Measurements from ENCODE around the gene PIP5KL1.

The PIP5KL1 gene

DNA sequence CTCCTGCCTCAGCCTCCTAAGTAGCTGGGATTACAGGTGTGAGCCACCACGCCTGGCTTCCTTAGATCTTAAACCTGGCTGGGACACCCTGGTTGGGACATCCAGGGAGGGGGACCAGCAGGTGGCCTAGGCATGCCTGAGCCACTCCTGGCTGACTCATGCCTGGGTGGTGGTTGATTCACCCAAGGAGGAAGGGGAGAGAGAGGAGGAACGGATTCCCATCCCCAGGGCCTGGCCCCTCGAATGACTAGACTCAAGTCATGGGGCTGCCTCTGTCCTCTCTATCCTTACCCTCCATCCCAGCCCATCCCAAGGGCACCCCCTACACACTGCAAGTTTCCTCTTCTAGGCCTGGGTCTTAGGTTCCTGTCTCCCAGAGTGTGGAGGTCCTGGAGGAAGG is 37.5 kb upstream of the PIP5KL1 start:
- no peak for DNase-seq

GRCh38 chr9:127967151-127967809 is 36.7 kb upstream of the PIP5KL1 start:
- DNase-seq = no peak

GRCh38 chr9:127966416-127967150 is 36.0 kb upstream of the PIP5KL1 start:
- DNase-seq = no peak

GRCh38 chr9:127965953-127966352 is 35.4 kb upstream of the PIP5KL1 start:
- no peak for DNase-seq

GRCh38 chr9:127963359-127964064 is 32.9 kb upstream of the PIP5KL1 start:
- DNase-seq = no peak

DNA sequence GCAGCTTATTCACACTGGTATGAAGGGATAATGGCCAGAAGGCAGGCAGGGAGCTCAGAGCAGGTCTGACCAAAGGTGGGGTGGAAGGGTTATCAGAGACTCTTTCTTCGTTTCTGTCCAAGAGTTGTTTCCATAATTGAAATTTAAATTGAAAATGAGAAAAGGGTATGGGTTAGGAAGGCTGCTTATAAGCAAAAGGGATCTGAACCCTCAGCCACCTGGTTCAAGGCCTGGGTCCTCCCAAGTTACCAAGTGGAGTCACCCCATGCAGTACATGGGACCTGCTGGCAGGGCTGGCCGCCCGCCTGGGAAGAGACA is 32.4 kb upstream of the PIP5KL1 start:
- DNase-seq = no peak

GRCh38 chr9:127962278-127962677 is 31.7 kb upstream of the PIP5KL1 start:
- no peak for DNase-seq

DNA sequence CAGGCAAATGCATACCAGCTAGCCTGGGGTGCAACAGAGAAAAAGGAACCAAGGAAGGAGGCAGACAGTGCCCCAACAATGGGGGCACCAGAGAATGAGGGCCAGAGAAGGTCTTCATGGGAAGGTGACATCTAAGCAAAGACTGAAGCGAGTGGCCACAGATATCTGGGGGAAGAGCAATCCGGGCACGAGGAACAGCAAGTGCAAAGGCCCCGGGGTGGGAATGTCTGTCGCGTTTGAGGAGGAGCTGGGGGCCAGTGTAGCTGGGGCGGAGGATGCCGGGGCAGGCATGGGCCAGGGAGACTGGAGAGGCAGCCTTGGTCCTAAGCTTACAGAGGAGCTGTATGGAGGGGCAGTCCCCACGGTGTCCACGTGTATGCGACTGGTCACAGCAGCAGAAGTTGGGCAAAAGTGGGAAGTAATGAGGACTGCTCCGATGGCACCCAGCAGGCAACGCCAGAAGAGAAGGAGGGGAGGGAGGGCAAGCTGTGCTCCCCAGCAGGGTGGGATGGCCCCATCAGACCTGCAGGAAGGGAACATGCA is 31.1 kb upstream of the PIP5KL1 start:
- DNase-seq = peak; percentile 54 to 58

DNA sequence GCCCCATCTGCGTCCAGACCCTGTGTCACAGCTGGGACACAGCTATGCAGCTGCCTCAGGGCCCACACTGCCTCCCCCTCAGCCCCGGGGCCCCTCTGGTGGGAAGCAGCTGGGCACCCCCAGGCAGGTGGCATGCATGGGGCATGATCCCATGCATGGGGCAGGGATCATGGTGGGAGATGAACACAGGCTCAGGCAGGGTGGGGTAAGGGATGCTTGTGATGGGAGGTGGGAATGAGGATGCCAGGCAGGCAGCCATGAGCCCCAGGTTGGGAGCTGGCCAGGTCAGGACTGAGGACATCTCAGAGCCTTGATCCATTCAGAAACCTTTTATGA is 30.5 kb upstream of the PIP5KL1 start:
- no peak for DNase-seq

DNA sequence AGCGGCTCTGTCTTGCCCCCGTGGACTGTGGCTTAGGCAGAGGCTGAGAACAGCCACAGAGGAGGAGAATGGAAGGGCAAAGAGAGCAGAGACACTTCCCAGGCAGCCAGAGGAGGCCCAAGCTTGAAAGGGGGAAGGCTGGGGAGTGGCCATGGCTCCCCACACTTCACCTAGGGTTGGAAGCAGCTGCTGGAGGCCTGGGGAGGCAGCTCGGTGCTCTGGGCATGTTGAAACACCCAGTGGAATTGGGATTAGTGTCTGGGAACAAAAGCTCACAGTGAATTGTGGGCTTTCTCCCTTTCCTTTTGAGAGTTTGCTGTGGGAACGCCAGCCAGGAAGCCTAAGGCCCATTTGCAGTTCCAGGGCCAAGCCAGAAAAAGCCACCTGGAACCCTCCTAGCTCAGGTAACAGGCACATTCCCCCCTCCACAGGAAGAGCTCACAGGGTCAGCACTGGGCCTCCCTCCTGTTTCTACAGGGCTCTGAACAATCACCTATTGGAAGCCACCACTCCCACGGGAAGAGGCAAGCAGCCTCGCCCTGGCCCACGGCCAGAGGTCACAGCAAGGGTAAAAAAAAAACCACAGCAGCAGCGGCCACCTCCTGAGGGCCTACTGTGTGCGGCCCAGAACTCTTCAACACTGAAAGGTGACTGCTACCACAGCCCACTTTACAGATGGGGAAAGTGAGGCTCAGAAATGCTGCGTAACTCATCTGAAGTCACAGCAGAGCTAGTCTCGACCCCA is 30.0 kb upstream of the PIP5KL1 start:
- DNase-seq = no peak

- no peak for DNase-seq
Measured at GRCh38 chr9:127959841-127960409, 29.3 kb upstream of the PIP5KL1 start.

DNA sequence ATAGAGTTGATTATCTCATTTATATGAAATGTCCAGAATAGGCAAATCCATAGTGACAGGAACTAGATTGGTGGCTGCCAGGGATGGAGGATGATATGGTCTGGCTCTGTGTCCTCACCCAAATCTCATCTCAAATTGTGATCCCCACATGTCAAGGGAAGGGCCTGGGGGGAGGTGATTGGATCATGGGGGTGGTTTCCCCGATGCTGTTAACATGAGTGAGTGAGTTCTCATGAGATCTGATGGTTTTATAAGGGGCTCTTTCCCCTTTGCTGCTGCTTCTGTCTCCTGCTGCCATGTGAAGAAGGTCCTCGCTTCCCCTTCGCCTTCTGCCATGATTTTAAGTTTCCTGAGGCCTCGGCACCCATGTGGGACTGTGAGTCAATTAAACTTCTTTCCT is 28.8 kb upstream of the PIP5KL1 start:
- DNase-seq = no peak

DNA sequence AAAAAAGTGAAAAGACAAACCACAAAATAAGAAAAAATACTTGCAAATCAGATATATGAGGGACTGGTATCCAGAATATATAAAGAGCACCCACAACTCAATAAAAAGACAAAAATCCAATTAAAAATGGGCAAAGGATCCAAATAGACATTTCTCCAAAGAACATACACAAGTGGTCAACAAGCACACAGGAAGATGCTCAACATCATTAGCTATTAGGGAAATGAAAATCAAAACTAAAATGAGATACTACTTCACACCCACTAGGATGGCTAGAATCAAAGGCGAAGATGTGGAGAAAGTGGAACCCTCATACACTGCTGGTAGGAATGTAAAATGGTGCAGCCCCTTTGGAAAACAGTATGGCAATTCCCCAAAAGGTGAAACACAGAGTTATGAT is 28.2 kb upstream of the PIP5KL1 start:
- DNase-seq = no peak

DNA sequence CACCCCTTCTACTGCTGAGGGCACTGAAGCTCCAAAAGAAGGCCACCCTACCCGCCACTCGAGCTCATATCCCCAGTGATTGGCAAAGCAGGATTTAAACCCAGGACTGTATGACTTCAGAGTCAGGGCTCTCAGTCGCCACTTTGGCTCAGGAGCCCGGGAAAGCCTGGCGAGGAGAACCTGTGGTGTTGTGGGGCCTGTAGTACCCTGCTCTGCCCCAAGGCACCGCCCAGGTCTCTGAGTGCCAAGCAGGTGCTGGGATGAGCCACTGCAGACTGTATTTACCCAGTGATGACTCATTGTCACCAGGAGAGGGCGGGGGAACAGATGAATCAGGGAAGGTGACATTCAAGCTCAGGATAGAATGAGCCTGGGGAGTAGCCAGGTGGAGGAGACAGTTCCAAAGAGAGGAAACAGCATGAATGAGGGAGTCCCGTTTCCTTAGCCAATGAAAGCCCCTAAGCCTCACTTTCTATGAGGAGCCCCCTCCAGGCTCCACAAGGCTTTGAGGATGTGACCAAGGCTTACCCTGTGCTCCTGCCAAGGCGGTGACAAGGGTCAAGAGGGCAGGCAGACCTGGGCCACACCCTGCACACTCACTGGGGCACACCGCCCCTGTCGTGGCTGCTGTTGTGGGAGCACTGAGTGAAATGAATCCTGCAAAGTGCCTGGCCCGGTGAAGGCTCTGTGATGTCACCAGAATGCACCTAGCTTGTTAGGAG is 24.9 kb upstream of the PIP5KL1 start:
- DNase-seq = no peak

- no peak for DNase-seq
Measured at GRCh38 chr9:127954831-127955293, 24.3 kb upstream of the PIP5KL1 start.

DNA sequence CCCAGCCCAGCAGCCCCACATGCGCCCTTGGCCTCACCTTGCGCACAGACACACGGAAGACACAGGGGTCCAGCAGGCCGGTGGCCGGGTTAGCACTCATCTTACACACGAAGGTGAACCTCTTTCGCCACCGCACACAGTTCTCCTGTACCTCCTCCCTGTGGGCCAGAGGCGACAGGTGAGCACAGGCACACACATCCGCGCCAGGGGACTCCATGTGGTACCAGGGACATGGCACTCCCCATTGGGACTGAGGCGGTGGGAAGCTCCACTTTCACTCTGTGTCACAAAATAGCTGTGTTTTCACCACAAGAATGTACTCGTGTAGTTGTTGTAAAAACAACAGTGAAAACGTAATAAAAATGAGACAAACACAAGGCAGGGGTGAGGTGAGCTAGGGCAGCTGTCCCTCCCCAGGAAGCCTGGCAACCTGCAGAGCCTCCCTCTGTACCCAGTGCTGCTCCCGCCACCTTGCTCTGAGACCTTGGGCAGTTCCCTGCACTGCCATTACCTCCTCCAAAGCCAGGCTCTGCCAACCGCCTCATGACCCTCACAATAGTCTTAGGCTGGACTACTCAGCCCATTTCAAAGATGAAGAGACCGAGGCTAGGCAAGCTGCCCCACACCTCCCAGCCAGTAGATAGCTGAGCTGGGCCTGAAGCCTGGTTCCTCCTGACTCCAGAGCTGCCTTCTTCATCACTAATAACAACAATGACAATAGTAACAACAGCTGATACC is 23.4 kb upstream of the PIP5KL1 start:
- DNase-seq = no peak

DNA sequence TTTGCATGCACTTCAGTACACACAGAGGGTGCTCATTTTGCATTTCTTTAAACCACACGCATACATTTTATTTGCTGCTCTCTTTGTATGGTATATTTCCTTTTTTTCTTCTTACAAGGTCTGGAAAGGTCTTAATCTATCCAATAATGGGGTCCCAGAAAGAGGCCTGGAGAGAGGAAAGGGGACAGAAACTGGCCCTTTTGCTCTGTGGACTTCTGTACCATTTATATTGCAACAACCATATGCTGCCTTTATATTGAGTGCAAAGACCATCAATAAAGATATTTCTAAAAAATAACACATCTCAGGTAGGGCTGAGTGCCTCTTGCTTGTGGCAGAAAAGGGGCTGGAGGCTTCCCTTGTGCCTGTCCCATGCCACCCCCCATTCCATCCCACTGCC is 22.6 kb upstream of the PIP5KL1 start:
- no peak for DNase-seq

GRCh38 chr9:127950513-127951289 is 20.1 kb upstream of the PIP5KL1 start:
- no peak for DNase-seq

DNA sequence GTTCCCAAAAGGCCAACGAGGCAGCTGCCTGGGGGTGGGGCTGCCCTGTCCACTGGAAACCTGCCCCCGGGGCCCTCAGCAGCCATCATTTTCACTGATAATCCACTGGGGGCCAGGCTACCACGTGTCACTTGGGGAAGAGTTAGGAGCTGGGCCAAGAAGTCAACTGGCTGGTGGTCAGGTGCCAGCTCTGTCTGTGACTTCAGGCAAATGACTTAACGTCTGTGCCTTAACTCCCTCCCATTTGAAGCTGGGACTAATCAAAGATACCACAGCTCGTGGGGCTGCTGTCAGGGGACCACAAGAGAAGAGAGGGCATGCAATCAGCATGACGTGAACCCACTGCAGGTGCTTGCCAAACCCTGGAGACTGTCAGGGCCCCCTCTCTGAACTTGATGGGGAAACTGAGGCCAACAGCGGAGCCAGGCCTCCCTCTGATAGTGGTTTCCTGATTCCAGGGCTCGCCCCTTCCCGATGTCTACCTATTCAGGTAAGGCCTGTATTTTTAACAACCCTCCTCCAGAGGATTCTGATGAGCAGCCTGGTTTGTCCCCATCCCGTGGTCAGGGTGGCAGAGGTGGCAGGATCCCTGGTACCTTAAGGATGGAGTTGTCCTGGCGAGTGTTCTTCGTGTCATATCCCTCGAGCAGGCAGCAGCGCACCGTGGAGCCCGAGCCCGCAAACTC is 19.4 kb upstream of the PIP5KL1 start:
- no peak for DNase-seq

Data from inflammatory macrophage treated with lipopolysaccharide for 1 hour (primary cell).